IMR-90 (cell line): ENCODE data around the gene FIGLA. TPM values are rescaled to one million over a fixed set of nuclear protein-coding genes. Genes with fewer than 3 reads are reported as not detected.

Experiments
- ATAC-seq: fragments of 200-7000 bp; cut with Tn5 transposase; 2 replicates; pipeline ENCODE4 v1.9.1; 2020; ENCODE audit warnings: low read depth, mild to moderate bottlenecking, moderate library complexity
- BruUV-seq: library from RNA; stranded (reverse); fragments of 400-500 nt; replicated peaks from 2 replicates; lab custom pipeline; 2021; lab: Mats Ljungman, UMichigan
- CTCF ChIA-PET: fragments of 300-600 bp; formaldehyde crosslinking; extraction: SDS; loops from one replicate; lab custom pipeline; 2021; ENCODE audit warnings: antibody characterized with exemption; lab: Yijun Ruan, JAX
- POLR2A ChIA-PET: fragments of 300-600 bp; sonication (Branson Sonifier 250); formaldehyde crosslinking; loops from one replicate; lab custom pipeline; 2022; ENCODE audit warnings: antibody characterized with exemption; ENCODE audit not compliant: unreplicated experiment; lab: Charles Lee
- DNase-seq: peaks from one replicate; pipeline ENCODE4 v3.0.0; 2013
- H2AFZ ChIP-seq: replicated peaks from 2 replicates; pipeline ENCODE3; 2013; ENCODE audit warnings: low read length, mild to moderate bottlenecking; ENCODE audit not compliant: poor library complexity
- H2AK5ac ChIP-seq: 2 replicates; pipeline ENCODE4 v1.6.1; 2013; ENCODE audit warnings: low read depth, low read length, inconsistent platforms
- H2AK9ac ChIP-seq: replicated peaks from 2 replicates; pipeline ENCODE3; 2013; ENCODE audit warnings: mild to moderate bottlenecking, low read depth, low read length, moderate library complexity; ENCODE audit not compliant: poor library complexity
- H2BK120ac ChIP-seq: 2 replicates; pipeline ENCODE4 v1.6.1; 2013; ENCODE audit warnings: low read depth, low read length, inconsistent platforms
- H2BK15ac ChIP-seq: 3 replicates; pipeline ENCODE4 v1.6.1; 2013; ENCODE audit warnings: low read depth, low read length, inconsistent platforms
- H2BK20ac ChIP-seq: 2 replicates; pipeline ENCODE4 v1.6.1; 2013; ENCODE audit warnings: low read depth, mild to moderate bottlenecking, inconsistent platforms, low read length, moderate library complexity
- H2BK5ac ChIP-seq: 2 replicates; pipeline ENCODE4 v1.6.1; 2013; ENCODE audit warnings: mild to moderate bottlenecking, low read depth, low read length, inconsistent platforms; ENCODE audit not compliant: poor library complexity, severe bottlenecking
- H3K14ac ChIP-seq: replicated peaks from 2 replicates; pipeline ENCODE4 v1.6.1; 2013; ENCODE audit warnings: low read depth, low read length, inconsistent platforms
- H3K18ac ChIP-seq: 2 replicates; pipeline ENCODE4 v1.6.1; 2013; ENCODE audit warnings: low read depth, low read length, control low read depth
- H3K23ac ChIP-seq: 2 replicates; pipeline ENCODE4 v1.6.1; 2013; ENCODE audit warnings: low read depth, low read length, inconsistent platforms
- H3K27ac ChIP-seq: 2 replicates; pipeline ENCODE4 v1.5.1; 2013; ENCODE audit warnings: mild to moderate bottlenecking, control low read depth, low read length; ENCODE audit not compliant: insufficient read depth
- H3K27me3 ChIP-seq: 2 replicates; pipeline ENCODE4 v1.6.1; 2013; ENCODE audit warnings: low read length; ENCODE audit not compliant: control insufficient read depth, insufficient read depth
- H3K36me3 ChIP-seq: 2 replicates; pipeline ENCODE4 v1.6.1; 2013; ENCODE audit warnings: low read length, mixed read lengths; ENCODE audit not compliant: control insufficient read depth, insufficient read depth
- H3K4ac ChIP-seq: 2 replicates; pipeline ENCODE4 v1.6.1; 2013; ENCODE audit warnings: low read depth, low read length, inconsistent platforms
- H3K4me1 ChIP-seq: 2 replicates; pipeline ENCODE4 v1.6.1; 2013; ENCODE audit warnings: low read length, mixed read lengths; ENCODE audit not compliant: control insufficient read depth, insufficient read depth
- H3K4me2 ChIP-seq: 2 replicates; pipeline ENCODE4 v1.6.1; 2013; ENCODE audit warnings: low read depth, mild to moderate bottlenecking, control low read depth, low read length, moderate library complexity
- H3K4me3 ChIP-seq: 2 replicates; pipeline ENCODE4 v1.5.1; 2013; ENCODE audit warnings: low read depth, mild to moderate bottlenecking, control low read depth, low read length, moderate library complexity; ENCODE audit not compliant: insufficient read depth
- H3K56ac ChIP-seq: 2 replicates; pipeline ENCODE4 v1.6.1; 2013; ENCODE audit warnings: low read length, inconsistent platforms; ENCODE audit not compliant: insufficient read depth; ENCODE audit errors: extremely low read depth
- H3K79me1 ChIP-seq, 2 experiments: 2 replicates each; pipeline ENCODE4 v1.6.1; 2013; ENCODE audit warnings: low read length in 2 of 2, inconsistent platforms in 1 of 2, low read depth in 1 of 2
- H3K9ac ChIP-seq: 2 replicates; pipeline ENCODE4 v1.6.1; 2013; ENCODE audit warnings: low read depth, low read length, control low read depth
- H3K9me1 ChIP-seq: 2 replicates; pipeline ENCODE4 v1.6.1; 2013; ENCODE audit warnings: low read length, inconsistent platforms; ENCODE audit not compliant: insufficient read depth
- H3K9me3 ChIP-seq: 2 replicates; pipeline ENCODE4 v1.6.1; 2013; ENCODE audit warnings: low read length; ENCODE audit not compliant: control insufficient read depth, insufficient read depth
- H4K20me1 ChIP-seq: 2 replicates; pipeline ENCODE4 v1.6.1; 2013; ENCODE audit warnings: low read length, inconsistent platforms; ENCODE audit not compliant: insufficient read depth
- H4K5ac ChIP-seq: 2 replicates; pipeline ENCODE4 v1.6.1; 2013; ENCODE audit warnings: mild to moderate bottlenecking, low read depth, low read length, control low read depth
- H4K8ac ChIP-seq, 2 experiments: 2 replicates each; pipeline ENCODE4 v1.6.1; 2013; ENCODE audit warnings: low read depth in 2 of 2, low read length in 2 of 2, control low read depth in 1 of 2, inconsistent platforms in 1 of 2
- H4K91ac ChIP-seq: 2 replicates; pipeline ENCODE4 v1.6.1; 2013; ENCODE audit warnings: low read depth, low read length, inconsistent platforms; ENCODE audit not compliant: insufficient read depth
- BHLHE40 ChIP-seq: fragments of 150-350 bp; IDR thresholded peaks from 2 replicates; pipeline ENCODE4 v1.6.1; 2016; ENCODE audit warnings: mild to moderate bottlenecking, low read depth, low read length
- CEBPB ChIP-seq: IDR thresholded peaks from 2 replicates; pipeline ENCODE4 v1.6.1; 2012; ENCODE audit warnings: low read depth, low read length, improper control_type of control experiment
- CHD1 ChIP-seq: IDR thresholded peaks from 2 replicates; pipeline ENCODE4 v1.6.1; 2012; ENCODE audit warnings: low read depth, low read length, improper control_type of control experiment
- FOS ChIP-seq: fragments of 150-350 bp; IDR thresholded peaks from 2 replicates; pipeline ENCODE4 v1.6.1; 2016; ENCODE audit warnings: low read depth, low read length
- MAFK ChIP-seq: IDR thresholded peaks from 2 replicates; pipeline ENCODE4 v1.6.1; 2012; ENCODE audit warnings: low read depth, low read length, improper control_type of control experiment
- MXI1 ChIP-seq: IDR thresholded peaks from 2 replicates; pipeline ENCODE4 v1.6.1; 2012; ENCODE audit warnings: low read depth, mild to moderate bottlenecking, low read length, moderate library complexity, borderline replicate concordance
- NFE2L2 ChIP-seq: fragments of 150-350 bp; IDR thresholded peaks from 2 replicates; pipeline ENCODE4 v1.6.1; 2016; ENCODE audit warnings: low read depth, mild to moderate bottlenecking, low read length
- POLR2A ChIP-seq: IDR thresholded peaks from 2 replicates; pipeline ENCODE4 v1.6.1; 2012; ENCODE audit warnings: mild to moderate bottlenecking, low read depth, low read length
- RAD21 ChIP-seq: IDR thresholded peaks from 2 replicates; pipeline ENCODE4 v1.6.1; 2012; ENCODE audit warnings: low read length, improper control_type of control experiment
- RCOR1 ChIP-seq: IDR thresholded peaks from 2 replicates; pipeline ENCODE4 v1.6.1; 2012; ENCODE audit warnings: mild to moderate bottlenecking, low read length, improper control_type of control experiment; ENCODE audit not compliant: insufficient replicate concordance
- WGBS, 2 experiments: methylation state at CpG; one replicate each; pipeline versions ENCODE4 v1.1.5 to v1.1.7; 2013; ENCODE audit warnings: missing lambda C conversion rate in 2 of 2; ENCODE audit not compliant: insufficient read length in 1 of 2; ENCODE audit errors: extremely low coverage in 2 of 2; 5-methylcytosine and 5-hydroxymethylcytosine counted together
- dilution Hi-C: fragments of 300-500 bp; cut with HindIII; formaldehyde crosslinking; loops from one replicate; pipeline ENCODE4 v1.14.3; 2018; ENCODE audit warnings: low sequenced_read_pairs; ENCODE audit not compliant: unreplicated experiment
- in situ Hi-C: fragments of 300-500 bp; cut with MboI; formaldehyde crosslinking; loops from 3 replicates; pipeline ENCODE4 v1.14.3; 2019; ENCODE audit warnings: low sequenced_read_pairs, inconsistent platforms, mixed read lengths
- intact Hi-C: fragments of 100-400 bp; cut with micrococcal nuclease; formaldehyde crosslinking; loops from 2 replicates; pipeline ENCODE4 v1.10.0; 2022
- polyA plus RNA-seq, 3 experiments: library from polyadenylated mRNA; depleted of rRNA; stranded (reverse); fragments of >200 nt; gene quantifications; 2 replicates each; pipeline ENCODE4 v1.2.3, GENCODE V29; 2012; ENCODE audit warnings: low replicate concordance in 1 of 3
- total RNA-seq: library from RNA; depleted of rRNA; stranded (reverse); fragments of >200 nt; gene quantifications from 2 replicates; pipeline ENCODE4 v1.2.3, GENCODE V29; 2012
- TF ChIP-seq, protein P1 (sequence below): fragments of 150-350 bp; IDR thresholded peaks from 2 replicates; pipeline ENCODE4 v1.6.1; 2016; ENCODE audit warnings: low read depth, mild to moderate bottlenecking, low read length, moderate library complexity, borderline replicate concordance
- TF ChIP-seq, protein P2 (sequence below): fragments of 150-350 bp; IDR thresholded peaks from 2 replicates; pipeline ENCODE4 v1.6.1; 2017; ENCODE audit warnings: mild to moderate bottlenecking, antibody characterized with exemption, low read length, low read depth
- TF ChIP-seq, protein P3 (sequence below): conservative IDR thresholded peaks from 2 replicates; pipeline ENCODE4 v1.5.1; 2012; ENCODE audit warnings: mild to moderate bottlenecking, low read depth, low read length, improper control_type of control experiment

The FIGLA gene
- total and polyA plus RNA-seq, 2 of the 4 experiments (the other 2 are of a cell fraction): not detected

DNA sequence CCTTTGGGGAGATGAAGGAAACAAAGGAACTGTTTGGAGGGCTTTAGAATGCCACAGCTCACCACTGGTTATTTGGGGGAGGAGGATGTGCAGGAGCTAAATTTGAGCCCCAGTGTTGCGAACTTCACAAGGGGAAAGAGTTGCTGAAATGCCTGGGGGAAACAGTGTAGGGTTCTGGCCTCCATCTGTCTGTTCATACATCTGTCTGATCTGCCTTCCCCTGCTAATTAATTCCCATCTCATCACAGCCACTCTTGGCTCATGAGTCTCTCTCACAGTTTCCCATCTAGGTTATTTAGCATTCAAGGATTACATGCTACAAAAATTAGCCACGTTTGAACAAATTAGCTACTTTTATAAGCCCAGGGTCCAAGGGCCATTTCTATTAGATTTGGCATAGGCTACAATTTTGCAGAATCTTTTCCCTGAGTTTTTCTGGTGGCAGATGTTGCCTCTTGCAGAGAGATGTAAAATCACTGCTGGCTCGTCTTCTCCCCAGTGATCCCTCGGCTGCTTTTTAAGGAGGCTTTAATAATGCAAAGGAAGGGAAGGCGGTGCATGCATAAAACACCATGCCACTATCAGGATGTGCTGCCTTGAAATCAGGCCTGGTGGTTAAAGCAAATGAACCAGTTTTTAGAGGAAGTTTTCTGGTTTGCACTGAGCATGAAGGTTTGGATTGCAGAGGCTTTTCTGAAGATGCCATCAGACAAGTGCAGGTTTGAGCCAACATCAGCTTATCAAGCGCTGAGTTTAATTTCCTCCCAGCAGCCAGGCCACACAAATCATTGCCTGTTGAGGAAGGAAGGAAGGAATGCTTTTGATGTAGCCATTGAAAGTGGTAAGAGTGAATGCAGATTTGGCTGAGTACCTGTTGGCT, 57.4 kb downstream of the FIGLA start (continued):
- TF ChIP-seq CHD1: no peak

DNA sequence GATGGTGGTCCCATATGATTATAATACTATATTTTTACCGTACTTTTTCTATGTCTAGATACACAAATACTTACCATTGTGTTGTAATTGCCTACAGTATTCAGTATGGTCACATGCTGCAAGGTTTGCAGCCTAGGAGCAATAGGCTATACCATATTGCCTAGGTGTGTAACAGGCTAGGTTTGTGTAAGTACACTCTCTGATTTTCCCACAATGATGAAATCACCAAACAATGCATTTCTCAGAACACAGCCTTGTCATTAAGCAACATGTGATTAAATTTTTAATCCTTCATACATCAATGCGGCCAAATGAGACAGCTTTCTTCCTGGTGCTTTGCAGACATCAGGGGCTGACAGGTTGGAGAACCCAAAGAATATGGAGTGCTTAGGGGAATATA, 59.7 kb downstream of the FIGLA start:
- H2BK20ac ChIP-seq: no peak overlapping the region
- H2BK120ac ChIP-seq: no peak overlapping the region
- no peak overlapping the region for H3K14ac ChIP-seq
- in situ Hi-C loops (no loop called here), dilution Hi-C loops (no loop called here), intact Hi-C loops (no loop called here)
- H3K4me2 ChIP-seq: no peak overlapping the region
- H3K36me3 ChIP-seq: no peaks in the 10 kb centered on the region
- H4K8ac ChIP-seq: no peak overlapping the region
- BruUV-seq: no TSS peak
- no peak overlapping the region for H2AK5ac ChIP-seq
- H4K20me1 ChIP-seq: no peaks in the 10 kb centered on the region
- no peaks in the 10 kb centered on the region for H3K9me1 ChIP-seq
- no CpG with 5 or more reads among the region's 2 CpGs for WGBS, 2 experiments
- no peaks in the 10 kb centered on the region for H3K79me1 ChIP-seq
- H2BK15ac ChIP-seq: no peak overlapping the region
- H3K9ac ChIP-seq: no peak overlapping the region
- ChIA-PET POLR2A (no interaction called here), CTCF (no interaction called here)
- H4K5ac ChIP-seq: no peak overlapping the region
- H3K56ac ChIP-seq: no peak overlapping the region
- no peak overlapping the region for H3K23ac ChIP-seq
- H2AK9ac ChIP-seq: no peak overlapping the region
- H3K4ac ChIP-seq: no peak overlapping the region
- H3K9me3 ChIP-seq: no peaks in the 10 kb centered on the region
- ATAC-seq (no peak), DNase-seq (no peak)
- no peak overlapping the region for H3K18ac ChIP-seq
- H2AFZ ChIP-seq: no peak overlapping the region
- H3K4me3 ChIP-seq: no peak overlapping the region
- no peak overlapping the region for H2BK5ac ChIP-seq
- H4K91ac ChIP-seq: no peak overlapping the region
- H3K27ac ChIP-seq: no peak overlapping the region
- peaks cover 4% of the 10 kb centered on the region for H3K27me3 ChIP-seq
- no peaks in the 10 kb centered on the region for H3K4me1 ChIP-seq
- TF ChIP-seq CHD1 (no peak), RAD21 (no peak), NFE2L2 (no peak), MXI1 (no peak), POLR2A (no peak), MAFK (no peak), CEBPB (no peak), RCOR1 (no peak), BHLHE40 (no peak), FOS (no peak)
- TF ChIP-seq, protein P1, sequence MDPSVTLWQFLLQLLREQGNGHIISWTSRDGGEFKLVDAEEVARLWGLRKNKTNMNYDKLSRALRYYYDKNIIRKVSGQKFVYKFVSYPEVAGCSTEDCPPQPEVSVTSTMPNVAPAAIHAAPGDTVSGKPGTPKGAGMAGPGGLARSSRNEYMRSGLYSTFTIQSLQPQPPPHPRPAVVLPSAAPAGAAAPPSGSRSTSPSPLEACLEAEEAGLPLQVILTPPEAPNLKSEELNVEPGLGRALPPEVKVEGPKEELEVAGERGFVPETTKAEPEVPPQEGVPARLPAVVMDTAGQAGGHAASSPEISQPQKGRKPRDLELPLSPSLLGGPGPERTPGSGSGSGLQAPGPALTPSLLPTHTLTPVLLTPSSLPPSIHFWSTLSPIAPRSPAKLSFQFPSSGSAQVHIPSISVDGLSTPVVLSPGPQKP: no peak
- TF ChIP-seq, protein P2, sequence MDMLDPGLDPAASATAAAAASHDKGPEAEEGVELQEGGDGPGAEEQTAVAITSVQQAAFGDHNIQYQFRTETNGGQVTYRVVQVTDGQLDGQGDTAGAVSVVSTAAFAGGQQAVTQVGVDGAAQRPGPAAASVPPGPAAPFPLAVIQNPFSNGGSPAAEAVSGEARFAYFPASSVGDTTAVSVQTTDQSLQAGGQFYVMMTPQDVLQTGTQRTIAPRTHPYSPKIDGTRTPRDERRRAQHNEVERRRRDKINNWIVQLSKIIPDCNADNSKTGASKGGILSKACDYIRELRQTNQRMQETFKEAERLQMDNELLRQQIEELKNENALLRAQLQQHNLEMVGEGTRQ: no peak
- TF ChIP-seq, protein P3, sequence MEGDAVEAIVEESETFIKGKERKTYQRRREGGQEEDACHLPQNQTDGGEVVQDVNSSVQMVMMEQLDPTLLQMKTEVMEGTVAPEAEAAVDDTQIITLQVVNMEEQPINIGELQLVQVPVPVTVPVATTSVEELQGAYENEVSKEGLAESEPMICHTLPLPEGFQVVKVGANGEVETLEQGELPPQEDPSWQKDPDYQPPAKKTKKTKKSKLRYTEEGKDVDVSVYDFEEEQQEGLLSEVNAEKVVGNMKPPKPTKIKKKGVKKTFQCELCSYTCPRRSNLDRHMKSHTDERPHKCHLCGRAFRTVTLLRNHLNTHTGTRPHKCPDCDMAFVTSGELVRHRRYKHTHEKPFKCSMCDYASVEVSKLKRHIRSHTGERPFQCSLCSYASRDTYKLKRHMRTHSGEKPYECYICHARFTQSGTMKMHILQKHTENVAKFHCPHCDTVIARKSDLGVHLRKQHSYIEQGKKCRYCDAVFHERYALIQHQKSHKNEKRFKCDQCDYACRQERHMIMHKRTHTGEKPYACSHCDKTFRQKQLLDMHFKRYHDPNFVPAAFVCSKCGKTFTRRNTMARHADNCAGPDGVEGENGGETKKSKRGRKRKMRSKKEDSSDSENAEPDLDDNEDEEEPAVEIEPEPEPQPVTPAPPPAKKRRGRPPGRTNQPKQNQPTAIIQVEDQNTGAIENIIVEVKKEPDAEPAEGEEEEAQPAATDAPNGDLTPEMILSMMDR: no peak
